Left cardiac atrium (tissue), 4 donors: Measurements from ENCODE around the gene DFFB. TPM values are rescaled to one million over a fixed set of nuclear protein-coding genes. Genes with fewer than 3 reads are reported as not detected.
A peak's percentile ranks its signal among the peaks of the same experiment; 100 is the strongest.

Source experiments
- ATAC-seq, 2 donors: fragments of 200-7000 bp; cut with Tn5 transposase; one replicate each; pipeline ENCODE4 v1.9.1; 2020; ENCODE audit warnings: mild to moderate bottlenecking in 2 of 2, moderate library complexity in 2 of 2
- DNase-seq: peaks from one replicate; pipeline ENCODE4 v3.0.0-alpha.2; 2020
- intact Hi-C, 2 donors: fragments of 100-400 bp; cut with DNase I; formaldehyde crosslinking; loops; one replicate each; pipeline versions ENCODE4 v1.14.1 to v1.15.1; 2022 to 2023
- total RNA-seq, 2 donors: library from RNA; stranded (reverse); fragmentation: NEBNext Ultra II Directional; extraction: Animal tissue kit (Norgen Biotek cat#: 25700); gene quantifications; one replicate each; pipeline ENCODE4 v1.2.1, GENCODE V29; 2021
- donor health status: DM: no; HTN: yes; CAD: no.
- donor health status: DM: no; HTN: yes; CAD: no; lungs with severe emphysema.
- donor health status: DM: yes; HTN: yes; CAD: no.
- donor health status: Dilated cardiomyopathy.

Gene DFFB
- total RNA-seq, 2 donors from 2014 or later, result 4.0 to 4.1 TPM

DNA sequence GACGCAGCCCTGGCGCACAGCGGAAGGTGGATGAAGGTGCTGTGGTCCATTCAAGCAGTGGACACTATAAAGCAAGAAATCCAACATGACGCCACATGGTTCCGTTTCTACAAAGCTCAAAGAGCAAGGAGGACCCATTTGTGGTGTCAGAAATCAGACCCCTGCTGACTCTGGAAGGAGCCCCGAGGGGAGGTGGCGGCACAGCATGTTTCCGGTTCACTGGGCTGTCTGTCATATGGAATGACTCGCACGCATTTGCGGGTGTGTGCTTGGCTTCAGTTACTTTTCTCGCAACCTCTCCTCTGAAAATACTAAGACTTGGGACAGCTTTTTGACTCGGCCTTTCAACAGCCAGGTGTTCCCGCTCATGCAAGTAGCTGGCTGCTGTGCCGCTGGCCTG, 31.9 kb upstream of the DFFB start:
- DNase-seq (no peak), ATAC-seq (no peak)
- intact Hi-C loops, result no loop called here

GRCh38 chr1:3827813-3828307, 29.4 kb upstream of the DFFB start:
- intact Hi-C loops, result no loop called here
- ATAC-seq, result peak in 1 of 2 donors; percentile 16
- no peak for DNase-seq

GRCh38 chr1:3828391-3828790, 28.9 kb upstream of the DFFB start:
- no peak for ATAC-seq
- intact Hi-C loops, result no loop called here

GRCh38 chr1:3831689-3832088, 25.6 kb upstream of the DFFB start:
- intact Hi-C loops, result no loop called here
- DNase-seq (no peak), ATAC-seq (no peak)

More at GRCh38 chr1:3828391-3828790, 28.9 kb upstream of the DFFB start:
- no peak for DNase-seq

DNA sequence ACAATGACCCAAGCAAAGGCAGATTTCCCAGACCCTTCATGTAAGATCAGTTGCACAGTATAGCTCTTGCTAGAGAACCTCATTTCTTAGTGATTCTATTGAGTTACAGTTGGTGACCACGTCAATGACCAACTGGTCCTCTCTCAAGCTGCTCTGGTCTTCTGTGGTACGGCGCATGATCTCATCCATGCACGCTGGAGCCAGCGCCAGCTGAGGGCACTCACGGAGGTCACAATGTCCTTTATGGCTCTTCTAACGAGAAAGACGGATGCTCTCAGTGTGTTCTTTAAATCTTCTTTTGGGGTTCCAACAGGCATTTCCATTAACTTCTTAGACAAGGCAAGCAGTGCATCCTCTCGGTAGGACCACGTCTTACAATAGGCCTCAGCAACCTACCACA, 22.6 kb upstream of the DFFB start:
- no peak for DNase-seq
- intact Hi-C loops, result no loop called here

DNA sequence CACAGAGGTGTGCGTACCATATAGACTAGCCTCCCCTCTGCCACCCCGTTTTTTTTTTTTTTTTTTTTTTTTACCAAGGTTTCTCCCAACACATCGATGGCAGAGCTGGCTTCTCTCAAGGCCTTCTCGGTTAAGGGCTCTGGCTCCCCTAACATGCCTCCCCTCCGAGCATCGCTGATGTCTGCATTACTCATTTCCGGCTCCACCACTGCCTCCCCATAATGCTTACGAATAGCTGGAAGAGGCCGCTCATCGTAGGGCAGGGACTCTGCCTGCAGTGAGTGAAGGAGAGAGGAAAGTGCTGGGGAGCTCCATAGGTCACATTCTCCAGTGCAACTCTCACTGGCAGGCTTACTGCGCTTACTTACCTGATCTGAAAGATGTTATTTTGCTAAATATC, 20.9 kb upstream of the DFFB start:
- intact Hi-C loops, result no loop called here
- DNase-seq (no peak), ATAC-seq (no peak)

More for the DNA sequence above, 22.6 kb upstream of the DFFB start:
- no peak for ATAC-seq

- DNase-seq, result no peak
- intact Hi-C loops, result no loop called here
- no peak for ATAC-seq
Measured at GRCh38 chr1:3837200-3837599, 20.1 kb upstream of the DFFB start.

GRCh38 chr1:3837685-3838084, 19.6 kb upstream of the DFFB start:
- intact Hi-C loops, result no loop called here
- ATAC-seq (no peak), DNase-seq (no peak)

DNA sequence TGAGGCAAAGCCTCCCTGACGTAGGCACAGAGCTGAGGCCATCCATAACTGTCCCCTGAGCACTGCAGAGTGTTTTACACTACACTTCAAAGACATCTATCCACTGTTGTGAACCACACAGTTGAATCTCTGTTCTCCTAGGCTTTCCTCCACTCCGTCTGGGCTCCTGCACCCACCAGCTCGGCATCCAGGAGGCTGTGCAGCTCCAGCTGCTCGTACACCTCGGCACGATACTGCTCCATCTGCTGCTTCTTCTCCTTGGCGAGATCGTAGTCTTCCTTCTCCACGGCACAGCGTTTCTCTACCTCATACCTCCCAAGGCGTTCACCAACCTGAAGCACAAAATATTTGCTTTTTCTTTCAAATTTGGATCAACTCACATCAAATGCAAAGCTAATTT, 18.5 kb upstream of the DFFB start:
- intact Hi-C loops, result no loop called here
- no peak for ATAC-seq
- DNase-seq, result no peak

DNA sequence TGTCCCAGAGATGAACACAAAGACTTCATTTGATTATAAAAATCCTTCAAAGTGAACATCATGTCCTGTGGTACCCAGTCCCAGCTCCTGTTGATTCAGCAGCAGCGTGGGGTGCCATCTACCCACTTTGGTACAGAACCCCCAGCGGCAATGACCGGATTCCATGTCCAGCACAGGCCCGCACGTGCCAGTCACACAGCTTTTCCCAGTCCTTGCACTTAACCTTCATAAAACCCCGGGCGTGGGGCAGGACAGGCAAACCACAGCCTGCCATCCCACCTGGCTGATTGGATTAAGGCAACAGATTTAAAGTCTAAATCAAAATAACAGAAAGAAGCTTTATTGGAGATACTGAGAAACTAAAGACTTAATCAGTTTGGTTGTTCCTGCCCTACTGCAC, 15.8 kb upstream of the DFFB start:
- intact Hi-C loops, result no loop called here
- ATAC-seq (no peak), DNase-seq (no peak)

- intact Hi-C loops, result no loop called here
- no peak for DNase-seq
- ATAC-seq, result no peak
Measured at GRCh38 chr1:3842912-3843311, 14.4 kb upstream of the DFFB start.

- ATAC-seq (no peak), DNase-seq (no peak)
- intact Hi-C loops, result no loop called here
Measured at GRCh38 chr1:3846541-3846940, 10.7 kb upstream of the DFFB start.

DNA sequence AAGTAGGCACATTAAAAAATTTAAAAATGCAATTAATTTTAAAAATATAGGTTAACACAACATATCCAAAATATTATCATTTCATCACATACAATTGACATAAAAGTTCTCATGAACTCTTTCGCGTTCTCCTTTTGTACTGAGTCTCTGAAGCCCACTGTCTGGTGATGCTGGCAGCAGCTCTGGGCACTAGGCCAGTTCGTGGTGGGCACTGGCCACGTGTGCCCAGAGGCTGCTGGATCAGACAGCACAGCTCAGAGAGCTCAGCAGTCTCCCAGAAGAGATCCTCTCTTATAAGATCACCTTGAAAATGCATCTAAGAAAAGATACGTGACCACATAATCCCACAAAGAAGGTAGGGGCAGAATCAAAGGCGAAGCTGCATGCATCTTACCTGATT, 10.2 kb upstream of the DFFB start:
- DNase-seq (no peak), ATAC-seq (no peak)
- intact Hi-C loops, result no loop called here

DNA sequence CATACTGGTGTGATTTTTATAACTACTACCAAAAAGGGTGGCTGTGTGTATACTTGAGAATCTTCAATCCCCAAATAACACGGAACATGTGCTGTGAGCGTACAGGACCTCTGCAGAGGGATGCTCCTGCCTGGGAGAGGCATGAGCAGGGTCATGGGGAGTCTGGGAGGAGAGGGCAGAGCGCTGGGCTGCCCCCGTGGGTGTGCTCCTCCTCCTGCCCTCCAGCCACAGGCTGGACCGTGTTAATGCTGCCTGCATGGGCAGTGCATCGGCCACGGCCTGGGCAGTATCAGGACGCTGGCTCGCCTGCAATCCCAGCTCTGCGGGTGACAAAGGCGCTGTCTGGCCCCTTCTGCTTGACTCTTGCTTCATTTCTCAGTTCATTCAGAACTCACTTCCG, 6.4 kb upstream of the DFFB start:
- DNase-seq, result no peak
- intact Hi-C loops, result no loop called here
- no peak for ATAC-seq

DNA sequence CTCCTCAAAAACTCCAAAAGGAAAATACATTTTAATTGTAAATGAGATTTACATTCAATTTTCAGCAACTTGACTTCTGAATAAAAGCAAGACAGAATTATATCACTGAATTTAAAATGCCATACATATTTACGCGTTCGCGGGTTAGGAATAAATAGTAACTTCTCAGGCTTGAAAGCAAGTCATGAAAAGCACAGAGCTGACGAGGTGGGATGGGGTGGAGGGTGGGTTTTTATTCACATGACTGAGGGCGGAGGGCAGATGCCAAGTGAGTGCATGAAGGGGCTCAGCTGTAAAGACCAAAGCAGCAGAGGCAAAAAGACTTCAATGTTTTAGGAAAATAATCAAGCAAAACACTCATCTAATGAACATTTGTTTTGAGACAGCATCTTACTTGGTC, 6.0 kb upstream of the DFFB start:
- no peak for ATAC-seq
- intact Hi-C loops, result no loop called here

GRCh38 chr1:3852091-3852490, 5.2 kb upstream of the DFFB start:
- intact Hi-C loops, result no loop called here
- DNase-seq, result no peak
- ATAC-seq, result no peak

More for the DNA sequence above, 6.0 kb upstream of the DFFB start:
- no peak for DNase-seq

DNA sequence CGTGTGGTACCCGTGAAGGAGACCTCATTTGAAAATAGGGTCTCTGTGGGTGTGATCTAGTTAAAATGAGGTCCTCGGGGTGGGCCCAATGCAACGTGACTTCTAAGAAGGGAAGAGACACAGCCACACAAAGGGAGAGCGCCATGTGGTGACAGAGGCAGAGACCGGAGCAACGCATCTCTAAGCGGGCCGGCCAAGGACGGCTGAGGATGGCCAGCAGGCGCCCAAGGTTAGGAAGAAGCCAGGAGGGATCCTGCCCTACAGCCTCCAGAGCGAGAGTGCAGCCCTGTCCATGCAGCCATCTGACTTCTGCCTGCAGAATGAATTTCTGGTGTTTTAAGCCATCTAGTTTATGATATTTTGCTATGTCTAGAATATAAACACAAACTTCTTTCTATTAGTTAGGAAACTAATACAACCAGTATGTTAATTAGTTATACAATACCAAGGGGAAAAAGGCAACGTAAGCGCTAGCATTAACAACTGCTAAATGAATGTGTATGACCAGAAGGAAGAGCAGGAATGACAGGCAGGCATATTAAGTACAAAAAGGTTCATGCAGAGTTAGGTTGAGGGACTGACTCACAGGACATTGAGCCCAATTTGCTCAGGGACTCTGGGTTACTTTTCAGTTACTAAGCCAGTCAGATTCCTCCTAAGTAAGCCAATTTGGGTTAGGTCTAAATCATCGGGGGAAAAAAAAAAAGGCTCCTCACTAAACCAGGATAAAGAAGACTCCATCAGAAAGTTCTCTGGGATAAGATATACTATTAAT, 4.4 kb upstream of the DFFB start:
- intact Hi-C loops, result no loop called here
- ATAC-seq, result no peak
- no peak for DNase-seq

GRCh38 chr1:3857791-3858129, 484 bp downstream of the DFFB start:
- DNase-seq, result no peak
- intact Hi-C loops, result no loop called here
- ATAC-seq, result peak in 1 of 2 donors; percentile 2

GRCh38 chr1:3858231-3858981, 1.1 kb downstream of the DFFB start:
- DNase-seq (no peak), ATAC-seq (peak in 1 of 2 donors; percentile 17)
- intact Hi-C loops, result no loop called here

DNA sequence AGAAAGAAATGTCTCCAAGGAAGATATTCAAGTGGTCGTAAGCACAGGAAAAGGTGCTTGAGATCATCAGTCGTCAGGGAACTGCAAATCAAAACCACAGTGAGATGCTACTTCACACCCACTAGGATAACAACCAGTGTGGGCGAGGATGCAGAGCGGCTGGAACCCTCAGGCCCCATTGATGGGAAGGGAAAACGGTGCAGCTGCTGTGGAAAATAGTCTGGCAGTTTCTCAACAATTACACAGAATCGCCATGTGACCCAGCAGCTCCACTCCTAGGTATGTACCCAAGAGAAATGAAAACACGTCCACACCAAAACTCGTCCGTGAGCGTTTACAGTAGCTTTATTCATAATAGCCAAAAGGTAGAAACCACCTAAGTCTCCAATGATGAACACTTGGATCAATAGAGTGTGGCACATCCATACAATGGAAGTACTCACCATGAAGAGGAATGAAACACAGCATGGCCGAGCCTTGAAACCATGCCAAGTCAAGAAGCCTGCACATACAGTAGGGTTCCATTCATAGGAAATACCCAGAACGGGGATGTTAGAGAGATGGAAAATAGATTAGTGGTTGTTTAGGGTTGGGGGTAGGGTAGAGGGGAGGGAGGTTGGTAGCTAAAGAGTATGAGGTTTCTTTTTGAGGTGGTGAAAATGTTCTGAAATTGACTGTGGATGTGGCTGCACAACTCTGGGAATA, 6.1 kb downstream of the DFFB start:
- no peak for ATAC-seq
- intact Hi-C loops, result no loop called here
- DNase-seq, result no peak
